Adrenal gland (tissue), 12 donors: Measurements from ENCODE around the gene EIPR1. TPM values are rescaled to one million over a fixed set of nuclear protein-coding genes. Genes with fewer than 3 reads are reported as not detected.

Experiments used
- DNase-seq, 7 donors: peaks; one replicate each; pipeline ENCODE4 v3.0.0-alpha.2; 2019 to 2020
- H3K27ac ChIP-seq, 5 donors: fragments of 200-600 bp; sonication (generic) in 4 of 5; 1 replicate in 3 of 5; 2 replicates in 2 of 5; pipeline versions ENCODE4 v1.5.1 to v1.8.0; 2016 to 2020; ENCODE audit warnings: mild to moderate bottlenecking in 1 of 5
- H3K27me3 ChIP-seq: fragments of 200-600 bp; 2 replicates; pipeline ENCODE4 v1.8.0; 2021
- H3K36me3 ChIP-seq, 2 donors: fragments of 200-600 bp; replicated peaks in 1 of 2; 1 replicate in 1 of 2; 2 replicates in 1 of 2; pipeline versions ENCODE4 v1.5.1 to v1.8.0; 2018 to 2022
- H3K4me1 ChIP-seq, 2 donors: fragments of 200-600 bp; replicated peaks in 1 of 2; 1 replicate in 1 of 2; 2 replicates in 1 of 2; pipeline versions ENCODE4 v1.5.1 to v1.8.0; 2018 to 2021
- H3K4me3 ChIP-seq, 4 donors: fragments of 200-600 bp; sonication (generic) in 3 of 4; one replicate each; pipeline ENCODE4 v1.5.1; 2016 to 2018
- H3K9me3 ChIP-seq, 3 donors: fragments of 200-600 bp; sonication (generic) in 1 of 3; replicated peaks in 1 of 3; 1 replicate in 2 of 3; 2 replicates in 1 of 3; pipeline versions ENCODE4 v1.5.1 to v1.8.0; 2016 to 2021
- CTCF ChIP-seq, 6 experiments: fragments of 450-650 bp in 4 of 6; fragments of 200-600 bp in 2 of 6; sonication (generic) in 1 of 6; IDR thresholded peaks; 1 replicate in 5 of 6; 2 replicates in 1 of 6; pipeline versions ENCODE4 v1.5.1 to v1.8.0; 2016 to 2021; ENCODE audit warnings: antibody characterized with exemption in 6 of 6, mild to moderate bottlenecking in 2 of 6, moderate library complexity in 1 of 6
- POLR2A ChIP-seq, 2 donors: fragments of 450-650 bp; IDR thresholded peaks; one replicate each; pipeline ENCODE4 v1.6.1; 2017; ENCODE audit warnings: antibody characterized with exemption in 2 of 2, mild to moderate bottlenecking in 2 of 2, moderate library complexity in 1 of 2
- WGBS, 4 donors: extraction: QIAGEN DNeasy Blood & Tissue Kit in 2 of 4; methylation state at CpG; one replicate each; pipeline versions ENCODE4 v1.1.5 to v1.1.7; 2013 to 2017; 5-methylcytosine and 5-hydroxymethylcytosine counted together
- intact Hi-C, 2 donors: fragments of 100-400 bp; cut with DNase I; formaldehyde crosslinking; loops; one replicate each; pipeline versions ENCODE4 v1.14.1 to v1.15.0; 2022 to 2023
- polyA plus RNA-seq, 3 donors: library from polyadenylated mRNA; stranded (reverse); fragments of 200-250 nt in 2 of 3; fragments of 350-450 nt in 1 of 3; fragmentation: Illumina TruSeq in 1 of 3; extraction: RNeasy Lipid Tissue Mini Kit (QIAGEN cat#74804) in 1 of 3; gene quantifications; one replicate each; pipeline ENCODE4 v1.2.3, GENCODE V29; 2013 to 2014
- total RNA-seq, 9 donors: library from RNA; depleted of rRNA in 4 of 9; stranded (reverse); fragments of >200 nt in 4 of 9; fragments of 120-200 nt in 1 of 9; fragmentation: NEBNext Ultra II Directional in 1 of 9; extraction: Animal tissue kit (Norgen Biotek cat#: 25700) in 1 of 9; gene quantifications; one replicate each; pipeline versions ENCODE4 v1.1.0 to v1.2.4, GENCODE V29; 2013 to 2023
- donor health status: healthy with polysubstance abuse.
- donor health status: Bipolar disorder and iron deficiency.
- donor health status: DM: yes; HTN: yes; CAD: no.
- donor health status: DM: no; HTN: no; CAD: no.
- donor health status: DM: no; HTN: no; CAD: no.
- donor health status: DM: yes; HTN: yes; CAD: no.

Gene EIPR1
- total and polyA plus RNA-seq, 12 donors = 10.3 to 37.9 (median 28.5) TPM

- intact Hi-C loops = loop anchor here in 1 of 2 donors (2.0 kb wide), 1 partner anchor 18 kb away; no protein-coding TSS in a partner anchor
- peak; percentile 85 to 95 (median 93) for DNase-seq
Observed at GRCh38 chr2:3282056-3282998, 95.3 kb downstream of the EIPR1 start.

GRCh38 chr2:3280683-3281520, 96.7 kb downstream of the EIPR1 start:
- TF ChIP-seq POLR2A (IDR thresholded peaks at IDR 0.05) (no peak), CTCF (IDR thresholded peaks at IDR 0.05) (no peak)
- WGBS, 4 donors = 90 to 95% (median 94%) methylated on average over 10 to 13 of the region's 13 CpGs
- no peak overlapping the region for H3K4me3 ChIP-seq
- peaks cover 0 to 13% of the 10 kb centered on the region in 2 donors for H3K4me1 ChIP-seq
- intact Hi-C loops = no loop called here
- H3K9me3 ChIP-seq = no peaks in the 10 kb centered on the region
- no peaks in the 10 kb centered on the region for H3K27me3 ChIP-seq
- no peaks in the 10 kb centered on the region for H3K36me3 ChIP-seq
- H3K27ac ChIP-seq = no peak overlapping the region
- peak in 4 of 7 donors; percentile 6 to 49 (median 14) for DNase-seq

More at GRCh38 chr2:3282056-3282998, 95.3 kb downstream of the EIPR1 start:
- TF ChIP-seq CTCF (IDR thresholded peaks at IDR 0.05) (peak in 1 of 6 experiments; percentile 19), POLR2A (IDR thresholded peaks at IDR 0.05) (no peak)
- Histone ChIP-seq H3K27me3 (no peaks in the 10 kb centered on the region), H3K4me1 (peaks cover 0 to 13% of the 10 kb centered on the region in 2 donors), H3K9me3 (no peaks in the 10 kb centered on the region), H3K4me3 (no peak overlapping the region), H3K36me3 (no peaks in the 10 kb centered on the region), H3K27ac (peak overlapping the region; percentile 50 to 91 (median 69))
- WGBS, 4 donors = 39 to 52% (median 43%) methylated on average over 27 to 36 of the region's 36 CpGs

GRCh38 chr2:3280197-3280596, 97.4 kb downstream of the EIPR1 start:
- no peak overlapping the region for H3K27ac ChIP-seq
- 86 to 96% (median 91%) methylated on average over 16 to 20 of the region's 20 CpGs for WGBS, 4 donors
- H3K36me3 ChIP-seq = no peaks in the 10 kb centered on the region
- peaks cover 0 to 1% (median 0%) of the 10 kb centered on the region in 3 donors for H3K9me3 ChIP-seq
- H3K27me3 ChIP-seq = no peaks in the 10 kb centered on the region
- H3K4me1 ChIP-seq = peaks cover 0 to 13% of the 10 kb centered on the region in 2 donors
- peak in 3 of 7 donors; percentile 4 to 48 (median 10) for DNase-seq
- intact Hi-C loops = no loop called here
- TF ChIP-seq CTCF (IDR thresholded peaks at IDR 0.05) (no peak), POLR2A (IDR thresholded peaks at IDR 0.05) (no peak)
- H3K4me3 ChIP-seq = no peak overlapping the region
